ENCODE results near the gene HMGCS1.
A peak's percentile ranks its signal among the peaks of the same experiment; 100 is the strongest.

The HMGCS1 gene

DNA sequence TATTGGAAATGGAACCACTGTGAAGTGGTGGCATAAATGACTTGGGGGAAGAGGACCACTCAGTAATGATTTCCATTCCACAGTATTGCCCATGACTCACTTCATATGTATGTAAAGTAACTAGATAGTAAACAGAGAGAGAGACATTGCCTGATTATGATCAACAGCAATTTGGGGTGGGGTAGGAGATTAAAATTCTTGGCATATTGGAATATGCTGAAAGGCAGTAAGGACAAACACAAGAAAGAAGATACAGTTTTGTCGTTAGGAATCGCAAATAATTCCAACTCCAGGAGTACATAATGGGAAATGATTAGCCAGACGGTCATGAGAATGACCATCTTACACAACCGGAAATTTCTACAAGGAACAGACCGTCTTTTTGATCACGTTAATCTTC, 1.5 kb upstream of the HMGCS1 start:
- ChIA-PET CTCF (interaction anchor here (0.5 kb wide), 1 partner anchor 434 kb away, joined by 3 read pairs; no protein-coding TSS in a partner anchor), POLR2A (interaction anchor here (0.6 kb wide), 1 partner anchor 1411 kb away, joined by 3 read pairs; the partner anchor contains the start of gene RIMOC1)
- 98% methylated on average over 6 of the region's 6 CpGs for WGBS (ENCODE audit: insufficient coverage)
- Histone ChIP-seq H3K9me3 (ENCODE audit: control extremely low read depth in 1 of 5, control insufficient read depth in 4 of 5, insufficient read depth in 2 of 5, low read depth in 1 of 5, low read length in 4 of 5) (no peaks in the 10 kb centered on the region), H3K4me1 (ENCODE audit: control extremely low read depth in 1 of 4, control insufficient read depth in 4 of 4, insufficient read depth in 4 of 4, low read length in 3 of 4) (peaks cover 13 to 37% (median 19%) of the 10 kb centered on the region in 4 experiments), H3K4me3 (ENCODE audit: control insufficient read depth in 1 of 7, extremely low read depth in 1 of 7, insufficient read depth in 4 of 7, low read depth in 2 of 7, low read length in 6 of 7) (no peak overlapping the region), H3K27me3 (replicated peaks in 2 of 5; ENCODE audit: control insufficient read depth in 4 of 5, insufficient read depth in 5 of 5, low read length in 4 of 5) (no peaks in the 10 kb centered on the region), H3K27ac (ENCODE audit: insufficient read depth in 1 of 2, low read depth in 1 of 2, low read length in 2 of 2, poor library complexity in 1 of 2, severe bottlenecking in 2 of 2) (no peak overlapping the region), H3K36me3 (ENCODE audit: control insufficient read depth in 4 of 4, insufficient read depth in 4 of 4, low read length in 3 of 4) (peaks cover 0 to 24% (median 0%) of the 10 kb centered on the region in 4 experiments)
- DNase-seq = no peak

DNA sequence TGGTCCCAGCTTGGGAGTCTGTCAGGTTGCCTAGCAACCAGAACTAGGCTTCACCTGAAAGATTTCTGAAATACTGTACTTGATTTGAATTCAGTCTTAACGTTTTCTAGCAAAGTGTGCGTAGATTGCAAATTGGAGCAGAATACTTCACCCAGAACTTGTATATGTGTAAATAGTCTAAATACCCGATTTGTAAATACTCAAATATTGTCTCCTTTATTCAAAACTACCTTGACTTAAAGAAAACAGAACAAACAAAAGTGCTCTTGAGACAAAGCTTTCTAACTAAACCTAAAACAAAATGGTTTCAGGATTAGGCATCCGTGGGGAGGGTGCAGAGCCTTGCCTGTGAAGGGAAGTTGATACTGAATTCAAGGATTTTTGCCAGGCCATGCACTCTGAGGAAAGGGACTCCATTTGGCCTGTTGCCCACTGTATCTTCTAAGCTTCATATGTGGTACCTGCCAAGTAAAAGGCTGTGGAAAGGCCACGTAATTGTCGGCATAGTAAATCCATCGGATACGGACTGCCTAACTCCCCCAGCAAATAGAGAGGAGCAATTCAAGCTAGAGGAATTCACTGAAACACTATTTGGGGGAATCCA, 744 bp upstream of the HMGCS1 start:
- peaks cover 0 to 31% (median 0%) of the 10 kb centered on the region in 4 experiments for H3K36me3 ChIP-seq (ENCODE audit: control insufficient read depth in 4 of 4, insufficient read depth in 4 of 4, low read length in 3 of 4)
- 87% methylated on average over 5 of the region's 8 CpGs for whole genome bisulfite sequencing (ENCODE audit: insufficient coverage)
- POLR2A ChIA-PET = interaction anchor here (0.6 to 2.3 kb wide), 3 partner anchors 170 to 1410 kb away, joined by 3 to 14 read pairs (median 3); partner anchors contain the start of genes RIMOC1 and TMEM267

DNA sequence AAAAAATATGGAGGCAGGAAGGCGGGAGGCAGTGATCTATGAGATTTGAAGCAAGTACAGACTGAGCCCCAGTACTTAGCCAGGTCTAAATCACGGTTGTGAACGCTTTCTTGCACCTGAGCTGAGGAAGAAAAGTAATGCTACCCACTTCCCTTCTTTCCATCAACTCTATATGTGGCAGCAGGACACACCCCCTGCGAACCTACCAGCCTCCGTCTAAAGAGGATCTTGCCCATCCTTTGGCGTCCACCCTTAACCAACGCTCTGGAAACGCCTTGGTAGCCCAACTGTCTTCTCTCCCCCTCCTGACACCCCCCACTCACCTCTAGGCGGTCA, 545 bp downstream of the HMGCS1 start:
- Histone ChIP-seq H3K36me3 (ENCODE audit: control insufficient read depth in 4 of 4, insufficient read depth in 4 of 4, low read length in 3 of 4) (peaks cover 0 to 41% (median 0%) of the 10 kb centered on the region in 4 experiments), H3K27me3 (replicated peaks in 2 of 5; ENCODE audit: control insufficient read depth in 4 of 5, insufficient read depth in 5 of 5, low read length in 4 of 5) (no peaks in the 10 kb centered on the region), H3K9me3 (ENCODE audit: control extremely low read depth in 1 of 5, control insufficient read depth in 4 of 5, insufficient read depth in 2 of 5, low read depth in 1 of 5, low read length in 4 of 5) (no peaks in the 10 kb centered on the region), H3K4me3 (ENCODE audit: control insufficient read depth in 1 of 7, extremely low read depth in 1 of 7, insufficient read depth in 4 of 7, low read depth in 2 of 7, low read length in 6 of 7) (peak overlapping the region; percentile 77 to 99 (median 87)), H3K4me1 (ENCODE audit: control extremely low read depth in 1 of 4, control insufficient read depth in 4 of 4, insufficient read depth in 4 of 4, low read length in 3 of 4) (peaks cover 13 to 58% (median 27%) of the 10 kb centered on the region in 4 experiments), H3K27ac (ENCODE audit: insufficient read depth in 1 of 2, low read depth in 1 of 2, low read length in 2 of 2, poor library complexity in 1 of 2, severe bottlenecking in 2 of 2) (peak overlapping the region; percentile 83 to 94)
- DNase-seq = peak in 1 of 3 donors; percentile 78
- POLR2A ChIA-PET = interaction anchor here (0.6 to 2.3 kb wide), 5 partner anchors 133 to 248 kb away, joined by 3 to 14 read pairs (median 4); partner anchors contain the start of genes TMEM267 and ZNF131
- WGBS (ENCODE audit: insufficient coverage) = 4% methylated on average over 9 of the region's 9 CpGs
- CTCF ChIA-PET = interaction anchor here (0.6 to 2.5 kb wide), 9 partner anchors 10 to 280 kb away, joined by 3 to 14 read pairs (median 4); partner anchors contain the start of gene TMEM267

More for the DNA sequence above, 744 bp upstream of the HMGCS1 start:
- DNase-seq = no peak
- H3K4me1 ChIP-seq (ENCODE audit: control extremely low read depth in 1 of 4, control insufficient read depth in 4 of 4, insufficient read depth in 4 of 4, low read length in 3 of 4) = peaks cover 13 to 45% (median 23%) of the 10 kb centered on the region in 4 experiments
- no peaks in the 10 kb centered on the region for H3K27me3 ChIP-seq (replicated peaks in 2 of 5; ENCODE audit: control insufficient read depth in 4 of 5, insufficient read depth in 5 of 5, low read length in 4 of 5)
- H3K27ac ChIP-seq (ENCODE audit: insufficient read depth in 1 of 2, low read depth in 1 of 2, low read length in 2 of 2, poor library complexity in 1 of 2, severe bottlenecking in 2 of 2) = peak overlapping the region; percentile 76 to 85
- peak overlapping the region in 5 of 7 experiments; percentile 8 to 96 (median 53) for H3K4me3 ChIP-seq (ENCODE audit: control insufficient read depth in 1 of 7, extremely low read depth in 1 of 7, insufficient read depth in 4 of 7, low read depth in 2 of 7, low read length in 6 of 7)
- no peaks in the 10 kb centered on the region for H3K9me3 ChIP-seq (ENCODE audit: control extremely low read depth in 1 of 5, control insufficient read depth in 4 of 5, insufficient read depth in 2 of 5, low read depth in 1 of 5, low read length in 4 of 5)
- CTCF ChIA-PET = interaction anchor here (0.5 to 2.5 kb wide), 5 partner anchors 11 to 433 kb away, joined by 3 to 14 read pairs (median 5); partner anchors contain the start of gene TMEM267

DNA sequence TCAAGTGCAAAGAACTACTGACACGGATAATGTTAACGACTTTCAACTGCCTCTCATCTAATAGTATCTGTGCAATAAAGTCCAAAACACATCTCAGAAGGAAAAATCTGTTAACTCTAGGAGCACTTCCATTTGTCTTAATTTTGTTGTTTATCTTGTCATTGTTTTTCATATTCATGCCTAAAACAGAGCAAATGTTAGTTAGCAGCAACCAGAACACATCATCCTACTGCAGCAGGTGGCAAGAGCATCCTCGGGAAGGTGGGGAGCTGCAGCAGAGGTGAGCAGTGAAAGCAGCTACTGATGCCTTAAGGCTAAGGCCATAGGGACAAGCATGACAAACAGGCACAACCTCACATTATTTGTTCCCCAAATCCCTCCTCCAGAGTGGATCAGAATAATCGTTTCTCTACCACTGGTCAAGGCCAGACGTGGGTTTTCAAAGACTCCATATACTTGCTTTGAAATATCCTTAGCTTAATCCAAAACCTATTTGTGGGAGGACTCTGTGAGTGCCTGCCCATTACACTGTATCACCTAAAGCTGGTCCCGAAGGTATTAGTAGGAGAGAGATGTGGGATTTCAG, 1.0 kb downstream of the HMGCS1 start:
- 87% methylated on average over 3 of the region's 6 CpGs for WGBS (ENCODE audit: insufficient coverage)

DNA sequence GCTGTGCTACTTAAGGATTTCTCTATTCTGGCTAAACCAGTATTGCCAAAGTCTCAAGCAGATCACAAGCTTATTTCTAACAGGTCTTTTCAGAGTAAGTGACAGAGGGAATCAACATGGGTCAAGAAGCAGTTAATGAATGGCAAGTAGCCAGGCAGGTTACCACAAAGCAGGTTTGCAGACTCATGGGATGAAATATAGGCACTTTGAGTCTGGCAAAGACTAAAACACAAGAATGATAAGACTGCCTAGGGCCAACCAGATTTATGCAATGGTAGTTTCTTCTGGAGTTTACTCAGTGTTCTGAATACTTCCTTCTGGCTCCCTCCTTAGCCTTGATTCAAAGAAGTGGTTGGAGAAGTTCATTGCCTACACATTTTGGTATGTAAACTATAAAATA, 3.6 kb downstream of the HMGCS1 start:
- CTCF ChIA-PET = interaction anchor here (1.0 kb wide), 1 partner anchor 174 kb away, joined by 4 read pairs; the partner anchor contains the start of gene TMEM267
- no peak for DNase-seq
- H3K27ac ChIP-seq (ENCODE audit: insufficient read depth in 1 of 2, low read depth in 1 of 2, low read length in 2 of 2, poor library complexity in 1 of 2, severe bottlenecking in 2 of 2) = no peak overlapping the region
- no peaks in the 10 kb centered on the region for H3K9me3 ChIP-seq (ENCODE audit: control extremely low read depth in 1 of 5, control insufficient read depth in 4 of 5, insufficient read depth in 2 of 5, low read depth in 1 of 5, low read length in 4 of 5)
- peaks cover 13 to 77% (median 27%) of the 10 kb centered on the region in 4 experiments for H3K4me1 ChIP-seq (ENCODE audit: control extremely low read depth in 1 of 4, control insufficient read depth in 4 of 4, insufficient read depth in 4 of 4, low read length in 3 of 4)
- POLR2A ChIA-PET = interaction anchor here (0.6 kb wide), 1 partner anchor 164 kb away, joined by 3 read pairs; no protein-coding TSS in a partner anchor
- peaks cover 0 to 58% (median 0%) of the 10 kb centered on the region in 4 experiments for H3K36me3 ChIP-seq (ENCODE audit: control insufficient read depth in 4 of 4, insufficient read depth in 4 of 4, low read length in 3 of 4)
- no peaks in the 10 kb centered on the region for H3K27me3 ChIP-seq (replicated peaks in 2 of 5; ENCODE audit: control insufficient read depth in 4 of 5, insufficient read depth in 5 of 5, low read length in 4 of 5)
- peak overlapping the region in 1 of 7 experiments; percentile 99 for H3K4me3 ChIP-seq (ENCODE audit: control insufficient read depth in 1 of 7, extremely low read depth in 1 of 7, insufficient read depth in 4 of 7, low read depth in 2 of 7, low read length in 6 of 7)

More for the DNA sequence above, 1.0 kb downstream of the HMGCS1 start:
- Histone ChIP-seq H3K4me1 (ENCODE audit: control extremely low read depth in 1 of 4, control insufficient read depth in 4 of 4, insufficient read depth in 4 of 4, low read length in 3 of 4) (peaks cover 13 to 63% (median 27%) of the 10 kb centered on the region in 4 experiments), H3K27me3 (replicated peaks in 2 of 5; ENCODE audit: control insufficient read depth in 4 of 5, insufficient read depth in 5 of 5, low read length in 4 of 5) (no peaks in the 10 kb centered on the region), H3K27ac (ENCODE audit: insufficient read depth in 1 of 2, low read depth in 1 of 2, low read length in 2 of 2, poor library complexity in 1 of 2, severe bottlenecking in 2 of 2) (peak overlapping the region; percentile 83 to 94), H3K4me3 (ENCODE audit: control insufficient read depth in 1 of 7, extremely low read depth in 1 of 7, insufficient read depth in 4 of 7, low read depth in 2 of 7, low read length in 6 of 7) (peak overlapping the region; percentile 77 to 99 (median 87)), H3K9me3 (ENCODE audit: control extremely low read depth in 1 of 5, control insufficient read depth in 4 of 5, insufficient read depth in 2 of 5, low read depth in 1 of 5, low read length in 4 of 5) (no peaks in the 10 kb centered on the region), H3K36me3 (ENCODE audit: control insufficient read depth in 4 of 4, insufficient read depth in 4 of 4, low read length in 3 of 4) (peaks cover 0 to 45% (median 0%) of the 10 kb centered on the region in 4 experiments)
- POLR2A ChIA-PET = interaction anchor here (0.7 to 2.3 kb wide), 3 partner anchors 134 to 191 kb away, joined by 4 to 14 read pairs (median 4); partner anchors contain the start of genes TMEM267 and ZNF131
- CTCF ChIA-PET = interaction anchor here (0.6 to 2.5 kb wide), 7 partner anchors 9 to 192 kb away, joined by 3 to 14 read pairs (median 4); partner anchors contain the start of gene TMEM267
- DNase-seq = no peak

DNA sequence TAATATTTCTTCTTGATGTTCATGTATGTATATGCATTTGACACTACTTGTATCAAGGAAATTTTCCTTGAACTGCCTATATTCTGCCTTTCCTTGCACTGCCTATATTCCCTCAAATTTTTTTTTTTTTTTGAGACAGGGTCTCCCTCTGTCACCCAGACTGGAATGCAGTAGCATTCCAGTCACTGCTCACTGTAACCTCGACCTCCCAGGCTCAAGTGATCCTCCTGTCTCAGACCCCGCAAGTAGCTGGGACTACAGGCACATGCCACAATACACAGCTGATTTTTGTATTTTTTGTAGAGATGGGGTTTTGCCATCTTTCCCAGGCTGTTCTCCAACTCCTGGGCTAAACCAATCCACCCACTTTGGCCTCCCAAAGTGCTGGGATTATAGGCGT, 4.1 kb downstream of the HMGCS1 start:
- peaks cover 0 to 63% (median 1%) of the 10 kb centered on the region in 4 experiments for H3K36me3 ChIP-seq (ENCODE audit: control insufficient read depth in 4 of 4, insufficient read depth in 4 of 4, low read length in 3 of 4)
- H3K9me3 ChIP-seq (ENCODE audit: control extremely low read depth in 1 of 5, control insufficient read depth in 4 of 5, insufficient read depth in 2 of 5, low read depth in 1 of 5, low read length in 4 of 5) = no peaks in the 10 kb centered on the region
- WGBS (ENCODE audit: insufficient coverage) = no CpG with 5 or more reads among the region's 3 CpGs
- H3K4me1 ChIP-seq (ENCODE audit: control extremely low read depth in 1 of 4, control insufficient read depth in 4 of 4, insufficient read depth in 4 of 4, low read length in 3 of 4) = peaks cover 13 to 72% (median 26%) of the 10 kb centered on the region in 4 experiments
- POLR2A ChIA-PET = no interaction called here
- peak overlapping the region in 1 of 7 experiments; percentile 99 for H3K4me3 ChIP-seq (ENCODE audit: control insufficient read depth in 1 of 7, extremely low read depth in 1 of 7, insufficient read depth in 4 of 7, low read depth in 2 of 7, low read length in 6 of 7)
- no peak overlapping the region for H3K27ac ChIP-seq (ENCODE audit: insufficient read depth in 1 of 2, low read depth in 1 of 2, low read length in 2 of 2, poor library complexity in 1 of 2, severe bottlenecking in 2 of 2)
- CTCF ChIA-PET = interaction anchor here (1.0 kb wide), 1 partner anchor 175 kb away, joined by 4 read pairs; the partner anchor contains the start of gene TMEM267
- no peak for DNase-seq
- no peaks in the 10 kb centered on the region for H3K27me3 ChIP-seq (replicated peaks in 2 of 5; ENCODE audit: control insufficient read depth in 4 of 5, insufficient read depth in 5 of 5, low read length in 4 of 5)

Measured in common myeloid progenitor, CD34-positive (primary cell).